Heart left ventricle (tissue), 13 donors: Measurements from ENCODE around the gene TUT7.

Source experiments
- CTCF ChIP-seq, 12 donors: fragments of 200-600 bp; sonication (generic) in 4 of 12; IDR thresholded peaks; one replicate each; pipeline versions ENCODE4 v1.5.0 to v1.8.0; 2018 to 2022; ENCODE audit warnings: antibody characterized with exemption in 12 of 12, mild to moderate bottlenecking in 5 of 12
- POLR2A ChIP-seq, 2 donors: fragments of 450-650 bp; IDR thresholded peaks; one replicate each; pipeline ENCODE4 v1.6.1; 2017; ENCODE audit warnings: antibody characterized with exemption in 2 of 2, mild to moderate bottlenecking in 2 of 2, moderate library complexity in 2 of 2
- donor health status: ischemic (EF 13 %, LVEDD 7.1; RV severe dilation, severe dysfunction).
- donor health status: DM: no; HTN: yes; CAD: no.
- donor health status: DM: no; HTN: no; CAD: no.
- donor health status: ischemic (EF 25% LVEDD 6.9; RV normal size, moderate dysfunction).
- donor health status: ischemic (EF 25% LVEDD 5.7; RV mildly dilated, moderate dysfunction).
- donor health status: ischemic (EF 35%, LVEDD 5.7; RV mildly dilated, moderate dysfunction).
- donor health status: nonischemic (EF 11% LVEDD 7.7; RV severe dilation, severe dysfunction).
- donor health status: DM: yes; HTN: yes; CAD: no.
- donor health status: PGD.
- donor health status: ischemic (EF 29% LVEDD 5.4; RV normal size, mild dysfunction).
- donor health status: nonischemic (EF 23%, LVEDD 6.1; RV moderate dilation, normal function).

- TF ChIP-seq CTCF (IDR thresholded peaks at IDR 0.05) (peak in 3 of 12 donors; percentile 6 to 20 (median 7)), POLR2A (IDR thresholded peaks at IDR 0.05) (no peak)
Observed at GRCh38 chr9:86238861-86239770, 115.1 kb downstream of the TUT7 start.
